GM12892 (cell line): Measurements from ENCODE around the gene MTUS2.

ENCODE experiments used
- DNase-seq: peaks from one replicate; pipeline ENCODE4 v3.0.0; 2011; ENCODE audit not compliant: insufficient read length
- FAIRE-seq: peaks from 2 replicates; lab custom pipeline; 2011; peaks lifted over from hg19 to GRCh38; lab: Jason Lieb, UNC
- POLR2A ChIP-seq: IDR thresholded peaks from 2 replicates; pipeline ENCODE4 v1.6.1; 2011; ENCODE audit warnings: low read depth, low read length, control low read depth
- POLR2AphosphoS5 ChIP-seq: IDR thresholded peaks from 2 replicates; pipeline ENCODE4 v1.6.1; 2011; ENCODE audit warnings: low read depth, low read length, control low read depth
- TAF1 ChIP-seq: IDR thresholded peaks from 2 replicates; pipeline ENCODE4 v1.6.1; 2011; ENCODE audit warnings: low read depth, mild to moderate bottlenecking, control low read depth, low read length, borderline replicate concordance

Gene MTUS2

DNA sequence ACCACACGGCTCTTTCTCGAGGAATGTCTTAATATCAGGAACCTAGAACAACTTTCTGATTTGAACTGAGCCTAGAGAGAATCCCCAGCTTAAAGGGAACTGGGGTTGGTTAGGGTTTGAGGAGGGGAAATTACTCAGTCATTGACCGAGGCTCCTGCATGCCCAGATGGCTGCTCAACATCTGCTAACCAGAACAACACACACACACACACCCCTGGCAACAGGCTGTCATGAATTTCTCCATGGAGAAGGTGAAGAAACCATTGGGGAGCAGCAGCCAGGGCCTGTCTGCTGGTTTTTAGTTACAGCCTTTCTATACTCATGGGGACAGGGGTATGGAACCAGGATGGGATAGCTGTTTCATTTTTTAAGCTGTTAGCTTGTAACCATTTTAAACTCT, 5.2 kb downstream of the MTUS2 start:
- FAIRE-seq = no peak
- TF ChIP-seq TAF1 (no peak), POLR2A (no peak), POLR2AphosphoS5 (no peak)
- DNase-seq = no peak

DNA sequence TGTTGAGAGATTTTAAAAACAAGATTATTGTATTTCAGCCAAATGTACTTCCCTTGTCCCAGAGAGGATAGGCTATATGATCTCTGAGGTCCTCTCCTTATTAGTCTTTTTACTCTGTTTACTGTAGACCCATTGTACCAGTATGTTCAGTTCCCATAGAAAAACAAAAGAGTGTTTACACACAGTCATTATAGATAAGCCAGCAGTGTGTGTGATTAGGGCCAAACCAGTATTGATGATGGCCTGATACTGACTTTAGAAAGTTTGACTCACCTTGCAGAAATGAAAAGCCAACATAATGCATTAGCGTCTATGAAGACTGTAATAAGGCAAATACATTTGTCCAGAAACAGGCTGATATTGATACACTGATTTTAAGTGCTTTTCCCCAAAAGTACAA, 6.2 kb downstream of the MTUS2 start:
- no peak for DNase-seq
- no peak for FAIRE-seq
- TF ChIP-seq POLR2AphosphoS5 (no peak), POLR2A (no peak), TAF1 (no peak)

DNA sequence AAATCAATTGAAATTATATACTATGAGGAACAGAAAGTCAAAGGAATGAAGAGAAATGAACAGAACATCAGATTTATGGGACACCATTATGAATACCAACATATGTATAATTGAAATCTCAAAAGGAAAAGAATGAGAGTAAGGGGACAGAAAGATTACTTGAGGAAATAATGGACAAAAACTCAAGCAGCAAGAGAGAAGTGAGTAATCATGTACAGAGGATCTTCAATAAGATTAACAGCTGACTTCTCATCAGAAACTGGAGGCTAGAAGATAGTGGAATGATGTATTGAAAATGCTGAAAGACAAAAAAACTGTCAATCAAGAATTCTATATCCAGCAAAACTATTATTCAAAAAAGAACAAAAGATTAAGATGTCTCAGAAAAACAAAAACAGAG, 10.4 kb downstream of the MTUS2 start:
- no peak for FAIRE-seq
- TF ChIP-seq POLR2A (no peak), TAF1 (no peak), POLR2AphosphoS5 (no peak)
- DNase-seq = no peak

DNA sequence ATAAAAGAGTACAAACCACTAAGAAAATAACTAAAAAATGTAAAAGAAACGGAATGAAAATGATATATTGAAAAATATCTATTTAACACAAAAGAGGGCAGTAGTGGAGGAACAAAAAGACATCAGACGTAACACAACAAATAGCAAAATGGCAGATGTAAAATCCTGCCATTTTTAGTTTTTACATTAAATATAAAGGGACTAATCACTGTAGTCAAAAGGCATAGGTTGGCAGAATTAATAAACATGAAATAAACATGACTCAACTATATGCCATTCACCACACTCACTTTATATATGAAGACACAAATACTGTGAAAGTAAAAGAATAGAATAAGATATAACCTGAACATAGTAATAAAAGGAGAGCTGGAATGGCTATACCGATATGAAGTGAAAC, 11.0 kb downstream of the MTUS2 start:
- DNase-seq (no peak), FAIRE-seq (no peak)
- TF ChIP-seq TAF1 (no peak), POLR2A (no peak), POLR2AphosphoS5 (no peak)

DNA sequence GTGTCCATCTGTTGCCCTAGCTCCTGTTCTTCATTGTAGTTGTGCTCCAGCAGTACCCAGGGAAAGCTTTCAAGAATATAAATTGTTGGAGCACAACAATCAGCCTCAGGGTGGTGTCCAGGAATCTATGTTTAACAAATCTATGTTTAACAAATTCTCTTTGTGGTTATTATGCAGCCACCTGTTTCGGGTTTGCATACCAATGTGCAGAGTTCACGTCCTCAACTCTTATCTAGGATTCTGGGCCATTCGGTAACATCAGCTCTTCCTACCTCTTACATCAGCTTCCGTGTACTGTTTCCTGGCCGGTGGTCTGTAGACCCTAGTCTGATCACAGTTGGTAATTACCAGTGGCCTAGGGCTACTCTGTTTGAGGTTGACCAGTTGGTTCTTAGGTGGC, 17.0 kb downstream of the MTUS2 start:
- no peak for FAIRE-seq
- TF ChIP-seq POLR2A (no peak), POLR2AphosphoS5 (no peak)
- DNase-seq = no peak

DNA sequence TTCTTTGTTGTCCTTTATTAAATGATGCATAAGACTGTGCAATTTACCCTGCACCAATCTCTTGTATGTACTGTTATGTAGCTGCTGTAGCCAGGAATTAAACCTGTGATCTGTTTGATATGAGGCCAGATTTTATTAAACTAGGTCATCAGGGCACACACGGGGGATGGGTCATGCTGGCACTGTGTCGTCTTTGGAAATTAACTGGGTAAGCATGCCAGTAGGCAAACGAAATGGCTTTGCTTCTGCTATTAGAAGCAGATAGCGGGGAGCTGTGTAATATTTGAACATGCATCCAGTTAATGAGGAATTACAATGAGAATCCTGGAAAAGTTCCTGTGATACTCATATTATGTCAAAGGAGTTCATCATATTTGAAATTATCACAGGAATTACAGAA, 23.5 kb downstream of the MTUS2 start:
- FAIRE-seq (no peak), DNase-seq (no peak)
- TF ChIP-seq TAF1 (no peak), POLR2A (no peak)

DNA sequence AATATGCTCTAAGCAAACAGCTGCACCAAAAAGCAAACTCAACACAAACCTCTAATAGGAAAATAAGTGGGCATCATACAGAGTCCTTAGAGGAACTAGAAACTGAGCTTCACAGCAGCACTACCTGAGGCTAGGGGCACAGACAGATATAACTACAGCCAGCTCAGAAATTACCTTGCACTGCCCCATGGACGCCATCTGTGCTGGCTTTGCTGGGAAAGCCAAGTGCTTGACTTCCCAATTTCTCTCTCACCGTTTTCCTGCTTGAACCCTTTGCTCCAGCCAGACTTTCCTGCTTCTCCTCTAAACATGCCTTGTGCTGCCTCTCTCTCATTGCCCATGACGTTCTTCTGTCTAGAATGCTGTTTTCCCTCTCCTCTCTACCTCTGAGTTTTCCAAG, 29.3 kb downstream of the MTUS2 start:
- TF ChIP-seq TAF1 (no peak), POLR2AphosphoS5 (no peak)
- no peak for FAIRE-seq
- DNase-seq = no peak

DNA sequence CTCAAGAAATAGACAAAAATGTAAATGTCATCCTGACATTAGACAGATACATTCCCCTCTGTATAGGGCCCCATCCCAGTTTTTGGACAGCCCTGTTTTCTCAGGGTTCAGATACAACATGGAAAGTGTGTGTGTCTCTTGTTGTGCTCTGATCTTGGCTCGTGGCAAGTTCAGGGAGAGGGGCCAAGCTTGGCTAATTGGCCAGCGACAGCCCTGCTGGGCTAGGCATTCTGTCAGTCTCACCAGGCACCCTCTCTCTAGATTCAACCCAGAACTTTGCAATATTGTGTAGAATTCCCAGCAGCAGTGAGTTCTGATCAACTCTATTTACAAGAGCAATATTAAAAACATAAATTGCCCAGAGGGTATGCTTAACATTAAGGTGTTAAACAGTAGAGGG, 30.1 kb downstream of the MTUS2 start:
- no peak for FAIRE-seq
- TF ChIP-seq TAF1 (no peak), POLR2AphosphoS5 (no peak), POLR2A (no peak)
- no peak for DNase-seq

DNA sequence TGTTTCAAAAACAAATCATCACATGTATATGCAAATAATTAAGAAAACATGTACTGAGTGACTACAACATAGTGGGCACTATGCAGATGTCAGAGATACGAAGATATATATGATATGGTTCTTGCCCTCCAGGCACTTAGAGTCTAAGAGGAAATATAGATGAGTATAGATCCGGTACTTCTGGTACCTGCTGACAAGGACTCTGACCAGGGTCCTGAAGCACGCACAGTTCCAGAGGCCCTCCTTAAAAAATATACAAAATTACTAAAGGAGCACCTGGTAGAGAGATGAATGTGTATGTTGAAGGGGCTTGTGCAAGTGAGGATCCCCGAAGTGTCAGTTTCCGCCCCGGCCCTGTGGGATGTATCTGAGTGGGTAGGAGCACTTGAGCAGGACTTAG, 31.3 kb downstream of the MTUS2 start:
- no peak for DNase-seq
- no peak for FAIRE-seq
- TF ChIP-seq TAF1 (no peak), POLR2AphosphoS5 (no peak), POLR2A (no peak)

DNA sequence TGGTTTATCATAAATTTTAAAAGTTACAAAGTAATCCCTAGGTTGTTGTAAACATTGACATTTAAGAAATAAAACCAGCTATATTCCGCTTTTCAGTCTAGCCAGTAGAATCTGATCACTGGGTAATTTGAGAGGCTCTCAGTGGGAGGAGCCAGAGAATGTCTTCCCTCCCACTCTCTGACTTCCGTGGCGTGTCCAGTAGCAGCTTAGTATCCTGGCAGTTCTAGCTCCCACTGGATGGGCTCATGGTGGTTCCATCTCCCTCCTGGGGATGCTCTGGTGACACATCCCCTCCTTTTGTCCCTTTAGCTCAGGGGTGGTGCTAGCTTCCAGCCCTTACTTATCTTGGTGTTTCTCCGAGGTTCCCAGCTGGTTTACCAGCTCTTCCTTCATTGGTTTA, 34.5 kb downstream of the MTUS2 start:
- DNase-seq (no peak), FAIRE-seq (no peak)
- TF ChIP-seq POLR2AphosphoS5 (no peak), TAF1 (no peak), POLR2A (no peak)

DNA sequence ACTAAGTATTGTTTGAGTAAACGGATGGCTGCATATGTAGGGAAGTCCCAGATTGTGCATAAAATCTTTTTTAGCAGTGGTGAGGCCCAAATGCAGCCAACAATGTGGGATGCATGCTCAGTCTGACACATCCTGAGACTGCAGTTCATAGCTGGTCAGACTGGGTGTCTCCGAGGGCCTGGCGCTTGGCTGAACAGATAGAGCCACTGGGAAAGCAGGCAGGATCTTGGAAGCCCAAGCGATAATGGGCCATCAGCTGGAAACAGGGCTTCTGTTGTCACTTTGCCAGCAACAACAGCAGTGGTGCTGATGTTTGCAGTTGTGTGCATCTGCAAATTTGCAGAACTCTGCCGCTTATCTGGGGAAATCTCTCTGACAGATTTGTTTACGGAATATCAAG, 36.1 kb downstream of the MTUS2 start:
- DNase-seq (no peak), FAIRE-seq (no peak)
- TF ChIP-seq POLR2AphosphoS5 (no peak), TAF1 (no peak), POLR2A (no peak)

DNA sequence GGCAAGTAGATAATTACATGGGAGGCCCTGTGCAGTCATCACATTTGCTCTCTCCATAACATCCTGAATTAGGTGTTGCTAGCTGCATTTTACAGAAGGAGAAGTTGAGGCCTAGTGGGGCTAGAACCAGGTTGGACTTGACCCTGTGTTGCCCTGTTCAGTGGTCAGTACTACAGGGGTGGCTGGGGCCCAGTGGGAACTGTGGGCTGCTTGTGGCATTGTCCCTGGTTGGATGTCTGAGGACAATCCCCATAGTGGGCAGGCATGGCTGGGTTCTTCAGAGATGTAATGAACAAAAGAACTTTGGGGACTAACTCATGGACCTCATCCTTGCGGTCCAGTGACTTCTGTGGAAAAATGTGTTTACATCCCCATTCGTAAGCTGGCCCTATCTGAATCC, 38.9 kb downstream of the MTUS2 start:
- no peak for TF ChIP-seq TAF1
- TF ChIP-seq POLR2A = no peak
- TF ChIP-seq POLR2AphosphoS5 = no peak
- DNase-seq (no peak), FAIRE-seq (no peak)

DNA sequence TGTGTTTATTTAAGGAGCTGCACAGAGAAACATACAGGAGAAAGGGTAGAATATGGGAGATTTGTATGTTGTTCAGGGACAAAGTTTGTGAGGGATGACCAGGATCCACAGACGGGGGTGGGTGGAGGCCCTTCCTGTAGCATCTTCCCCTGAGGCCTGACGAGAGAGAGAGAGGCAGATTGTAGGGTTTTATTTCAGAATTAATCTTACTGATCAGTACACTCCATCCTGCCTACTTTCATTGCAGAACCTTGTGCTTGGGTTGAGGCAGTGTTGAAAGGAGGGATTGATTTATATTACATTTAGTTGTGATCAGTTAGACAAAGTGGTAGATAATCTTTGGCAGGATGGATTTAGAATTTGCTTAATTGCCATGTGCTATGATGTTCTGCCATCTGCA, 39.6 kb downstream of the MTUS2 start:
- DNase-seq (no peak), FAIRE-seq (no peak)
- TF ChIP-seq POLR2AphosphoS5 (no peak), TAF1 (no peak), POLR2A (no peak)

DNA sequence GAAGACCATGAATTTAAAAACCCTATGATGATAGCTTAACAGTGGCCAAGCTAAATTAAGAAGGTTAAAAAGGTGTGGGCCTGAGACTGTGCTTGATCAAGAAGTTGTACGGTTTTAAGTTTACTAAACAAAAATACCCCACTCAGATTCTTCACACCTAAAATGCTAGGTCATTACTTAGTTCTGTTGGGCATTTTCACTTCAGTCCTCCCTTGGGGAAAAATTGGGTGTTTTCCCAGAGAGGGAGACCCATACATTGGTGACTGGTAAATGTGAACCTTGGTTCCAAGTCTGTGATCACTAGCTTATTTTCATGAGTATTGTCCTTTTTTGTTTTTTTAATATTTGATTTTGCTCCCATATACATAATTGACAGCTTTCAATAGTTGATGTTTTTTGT, 44.4 kb downstream of the MTUS2 start:
- DNase-seq = no peak
- TF ChIP-seq POLR2A (no peak), POLR2AphosphoS5 (no peak), TAF1 (no peak)
- no peak for FAIRE-seq
